Activated T-cell treated with anti-CD3 and anti-CD28 coated beads for 1 hour (primary cell): Measurements from ENCODE around the gene ANO10.

ENCODE experiments used
- DNase-seq: peaks from one replicate; pipeline ENCODE4 v3.0.0-alpha.2; 2020; ENCODE audit warnings: low read depth

Gene ANO10

GRCh38 chr3:43413676-43414368, 208.0 kb downstream of the ANO10 start:
- no peak for DNase-seq

GRCh38 chr3:43411429-43411828, 210.4 kb downstream of the ANO10 start:
- DNase-seq, result no peak

GRCh38 chr3:43410592-43410991, 211.2 kb downstream of the ANO10 start:
- no peak for DNase-seq

GRCh38 chr3:43409506-43409905, 212.3 kb downstream of the ANO10 start:
- DNase-seq, result no peak

GRCh38 chr3:43406643-43407023, 215.2 kb downstream of the ANO10 start:
- no peak for DNase-seq

- DNase-seq, result no peak
Measured at GRCh38 chr3:43405888-43406642, 215.7 kb downstream of the ANO10 start.

- DNase-seq, result no peak
Measured at GRCh38 chr3:43400781-43401730, 220.8 kb downstream of the ANO10 start.

- no peak for DNase-seq
Measured at GRCh38 chr3:43400167-43400566, 221.6 kb downstream of the ANO10 start.

- DNase-seq, result no peak
Measured at GRCh38 chr3:43399034-43399433, 222.8 kb downstream of the ANO10 start.

GRCh38 chr3:43394041-43394554, 227.7 kb downstream of the ANO10 start:
- no peak for DNase-seq

- no peak for DNase-seq
Measured at GRCh38 chr3:43391621-43392020, 230.2 kb downstream of the ANO10 start.

- DNase-seq, result no peak
Measured at GRCh38 chr3:43390255-43390588, 231.6 kb downstream of the ANO10 start.

- peak; percentile 58 for DNase-seq
Measured at GRCh38 chr3:43389388-43390254, 232.2 kb downstream of the ANO10 start.

- DNase-seq, result no peak
Measured at GRCh38 chr3:43388915-43389314, 232.9 kb downstream of the ANO10 start.

- DNase-seq, result no peak
Measured at GRCh38 chr3:43388175-43388574, 233.6 kb downstream of the ANO10 start.

- no peak for DNase-seq
Measured at GRCh38 chr3:43379343-43379742, 242.5 kb downstream of the ANO10 start.

- DNase-seq, result peak; percentile 61
Measured at GRCh38 chr3:43378066-43378935, 243.5 kb downstream of the ANO10 start.

- no peak for DNase-seq
Measured at GRCh38 chr3:43373560-43373928, 248.3 kb downstream of the ANO10 start.

GRCh38 chr3:43372809-43373559, 248.8 kb downstream of the ANO10 start:
- DNase-seq, result no peak
